Measurements from ENCODE around the gene OPA3. TPM values are rescaled to one million over a fixed set of nuclear protein-coding genes. Genes with fewer than 3 reads are reported as not detected.

The OPA3 gene
- total and polyA plus RNA-seq, 2 donors (not counting 1 experiment from before 2014, with no cell fraction given): 7.3 to 11.2 TPM

- peak; percentile 6 for ATAC-seq (ENCODE audit: low read depth)
- Histone ChIP-seq H2AFZ (ENCODE audit: insufficient read depth, low read depth, low read length, poor library complexity, severe bottlenecking) (peak overlapping the region; percentile 32), H3K79me2 (ENCODE audit: control insufficient read depth, insufficient read depth, low read length) (peaks cover 5% of the 10 kb centered on the region), H3K27ac (ENCODE audit: low read length in 2 of 2) (no peak overlapping the region), H3K9me3 (ENCODE audit: control extremely low read depth in 1 of 3, control insufficient read depth in 2 of 3, insufficient read depth in 1 of 3, low read length in 2 of 3) (peaks cover 0 to 24% (median 0%) of the 10 kb centered on the region in 3 donors), H3K4me2 (replicated peaks; ENCODE audit: low read depth, low read length, poor library complexity, severe bottlenecking) (peak overlapping the region; percentile 99), H3K27me3 (replicated peaks in 1 of 4; ENCODE audit: control extremely low read depth in 1 of 4, control insufficient read depth in 3 of 4, insufficient read depth in 4 of 4, low read length in 3 of 4) (peaks cover 0 to 49% (median 24%) of the 10 kb centered on the region in 4 experiments), H3K36me3 (replicated peaks in 1 of 2; ENCODE audit: control extremely low read depth in 1 of 2, control insufficient read depth in 1 of 2, extremely low read depth in 1 of 2, insufficient read depth in 2 of 2, low read length in 1 of 2) (peaks cover 1 to 3% of the 10 kb centered on the region in 2 experiments), H4K20me1 (ENCODE audit: control insufficient read depth, insufficient read depth, low read length, poor library complexity, severe bottlenecking) (peaks cover 11% of the 10 kb centered on the region), H3K9ac (ENCODE audit: low read length) (peak overlapping the region; percentile 70), H3K4me3 (ENCODE audit: control extremely low read depth in 1 of 5, extremely low read depth in 1 of 5, insufficient read depth in 1 of 5, low read depth in 2 of 5, low read length in 4 of 5) (peak overlapping the region in 4 of 5 experiments; percentile 52 to 64 (median 60)), H3K4me1 (ENCODE audit: control insufficient read depth in 2 of 2, insufficient read depth in 2 of 2, low read length in 2 of 2) (peaks cover 43 to 51% of the 10 kb centered on the region in 2 donors)
- Mint-ChIP-seq H3K27me3 (peaks cover 21% of the 10 kb centered on the region), H3K27ac (no peak overlapping the region), H3K4me3 (peak overlapping the region; percentile 73), H3K4me1 (peaks cover 45% of the 10 kb centered on the region), H3K9me3 (ENCODE audit: insufficient read depth) (no peaks in the 10 kb centered on the region)
- peak; percentile 66 for DNase-seq
- ChIA-PET POLR2A (interaction anchor here (0.6 to 0.9 kb wide), 5 partner anchors 9 to 481 kb away, joined by 3 to 4 read pairs (median 3); partner anchors contain the start of gene SNRPD2), CTCF (interaction anchor here (0.7 to 4.0 kb wide), 7 partner anchors 11 to 197 kb away, joined by 3 to 38 read pairs (median 18); partner anchors contain the start of gene QPCTL)
- TF ChIP-seq EZH2 (IDR thresholded peaks at IDR 0.05; ENCODE audit: borderline replicate concordance, insufficient read depth, low read depth, low read length, poor library complexity, severe bottlenecking): no peak
- TF ChIP-seq, protein P1, sequence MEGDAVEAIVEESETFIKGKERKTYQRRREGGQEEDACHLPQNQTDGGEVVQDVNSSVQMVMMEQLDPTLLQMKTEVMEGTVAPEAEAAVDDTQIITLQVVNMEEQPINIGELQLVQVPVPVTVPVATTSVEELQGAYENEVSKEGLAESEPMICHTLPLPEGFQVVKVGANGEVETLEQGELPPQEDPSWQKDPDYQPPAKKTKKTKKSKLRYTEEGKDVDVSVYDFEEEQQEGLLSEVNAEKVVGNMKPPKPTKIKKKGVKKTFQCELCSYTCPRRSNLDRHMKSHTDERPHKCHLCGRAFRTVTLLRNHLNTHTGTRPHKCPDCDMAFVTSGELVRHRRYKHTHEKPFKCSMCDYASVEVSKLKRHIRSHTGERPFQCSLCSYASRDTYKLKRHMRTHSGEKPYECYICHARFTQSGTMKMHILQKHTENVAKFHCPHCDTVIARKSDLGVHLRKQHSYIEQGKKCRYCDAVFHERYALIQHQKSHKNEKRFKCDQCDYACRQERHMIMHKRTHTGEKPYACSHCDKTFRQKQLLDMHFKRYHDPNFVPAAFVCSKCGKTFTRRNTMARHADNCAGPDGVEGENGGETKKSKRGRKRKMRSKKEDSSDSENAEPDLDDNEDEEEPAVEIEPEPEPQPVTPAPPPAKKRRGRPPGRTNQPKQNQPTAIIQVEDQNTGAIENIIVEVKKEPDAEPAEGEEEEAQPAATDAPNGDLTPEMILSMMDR (IDR thresholded peaks at IDR 0.05): no peak
- 2% methylated on average over 51 of the region's 54 CpGs for WGBS (ENCODE audit: insufficient coverage)
- intact Hi-C loops (cut with micrococcal nuclease): no loop called here
These were observed 88.2 kb downstream of the OPA3 start for GRCh38 chr19:45496349-45496953.

GRCh38 chr19:45495178-45495577 lies 89.4 kb downstream of the OPA3 start:
- CTCF ChIA-PET: interaction anchor here (0.6 to 4.0 kb wide), 12 partner anchors 9 to 436 kb away, joined by 3 to 38 read pairs (median 5); partner anchors contain the start of gene EML2
- WGBS (ENCODE audit: insufficient coverage): 88% methylated on average over 2 of the region's 5 CpGs

More at GRCh38 chr19:45495178-45495577, 89.4 kb downstream of the OPA3 start:
- intact Hi-C loops (cut with micrococcal nuclease): no loop called here
- Mint-ChIP-seq H3K4me1 (peaks cover 37% of the 10 kb centered on the region), H3K27ac (no peak overlapping the region), H3K9me3 (ENCODE audit: insufficient read depth) (no peaks in the 10 kb centered on the region), H3K4me3 (peak overlapping the region; percentile 73), H3K27me3 (peaks cover 21% of the 10 kb centered on the region)
- peaks cover 0 to 49% (median 24%) of the 10 kb centered on the region in 4 experiments for H3K27me3 ChIP-seq (replicated peaks in 1 of 4; ENCODE audit: control extremely low read depth in 1 of 4, control insufficient read depth in 3 of 4, insufficient read depth in 4 of 4, low read length in 3 of 4)
- H4K20me1 ChIP-seq (ENCODE audit: control insufficient read depth, insufficient read depth, low read length, poor library complexity, severe bottlenecking): peaks cover 11% of the 10 kb centered on the region
- H3K79me2 ChIP-seq (ENCODE audit: control insufficient read depth, insufficient read depth, low read length): peaks cover 5% of the 10 kb centered on the region
- peaks cover 0 to 24% (median 0%) of the 10 kb centered on the region in 3 donors for H3K9me3 ChIP-seq (ENCODE audit: control extremely low read depth in 1 of 3, control insufficient read depth in 2 of 3, insufficient read depth in 1 of 3, low read length in 2 of 3)
- TF ChIP-seq, protein P1 (IDR thresholded peaks at IDR 0.05): no peak
- no peak for TF ChIP-seq EZH2 (IDR thresholded peaks at IDR 0.05; ENCODE audit: borderline replicate concordance, insufficient read depth, low read depth, low read length, poor library complexity, severe bottlenecking)
- DNase-seq (no peak), ATAC-seq (ENCODE audit: low read depth) (no peak)
- peaks cover 43 to 51% of the 10 kb centered on the region in 2 donors for H3K4me1 ChIP-seq (ENCODE audit: control insufficient read depth in 2 of 2, insufficient read depth in 2 of 2, low read length in 2 of 2)
- H2AFZ ChIP-seq (ENCODE audit: insufficient read depth, low read depth, low read length, poor library complexity, severe bottlenecking): no peak overlapping the region
- no peak overlapping the region for H3K27ac ChIP-seq (ENCODE audit: low read length in 2 of 2)
- H3K9ac ChIP-seq (ENCODE audit: low read length): no peak overlapping the region
- POLR2A ChIA-PET: no interaction called here
- no peak overlapping the region for H3K4me2 ChIP-seq (replicated peaks; ENCODE audit: low read depth, low read length, poor library complexity, severe bottlenecking)
- no peak overlapping the region for H3K4me3 ChIP-seq (ENCODE audit: control extremely low read depth in 1 of 5, extremely low read depth in 1 of 5, insufficient read depth in 1 of 5, low read depth in 2 of 5, low read length in 4 of 5)
- no peaks in the 10 kb centered on the region for H3K36me3 ChIP-seq (replicated peaks in 1 of 2; ENCODE audit: control extremely low read depth in 1 of 2, control insufficient read depth in 1 of 2, extremely low read depth in 1 of 2, insufficient read depth in 2 of 2, low read length in 1 of 2)

Data from B cell (primary cell).